A549 (cell line): ENCODE results near the gene ANKRD17.

Experiments
- CBX2 ChIP-seq: fragments of 200-600 bp; sonication (generic); IDR thresholded peaks from 2 replicates; pipeline ENCODE4 v1.6.1; 2016; ENCODE audit warnings: low read depth, mild to moderate bottlenecking, borderline replicate concordance
- CBX8 ChIP-seq: fragments of 200-600 bp; sonication (generic); IDR thresholded peaks from 2 replicates; pipeline ENCODE4 v1.6.1; 2016
- CTCF ChIP-seq: fragments of >200 bp; sonication (Bioruptor Twin); formaldehyde crosslinking; IDR thresholded peaks from 3 replicates; pipeline ENCODE4 v1.5.1; 2016
- ELK1 ChIP-seq: fragments of 150-350 bp; IDR thresholded peaks from 2 replicates; pipeline ENCODE4 v1.6.1; 2014; ENCODE audit warnings: low read depth, mild to moderate bottlenecking, low read length
- EP300 ChIP-seq, 2 experiments: fragments of >200 bp; sonication (Bioruptor Twin); formaldehyde crosslinking; IDR thresholded peaks; 2 replicates in 1 of 2; 3 replicates in 1 of 2; pipeline ENCODE4 v1.6.1; 2016 to 2017
- HMGXB4 ChIP-seq: fragments of 250-450 bp; sonication (Bioruptor Pico); IDR thresholded peaks from 2 replicates; pipeline ENCODE4 v1.5.0; 2021; ENCODE audit warnings: mild to moderate bottlenecking, moderate library complexity, borderline replicate concordance
- KDM1A ChIP-seq: fragments of 200-600 bp; sonication (generic); IDR thresholded peaks from 2 replicates; pipeline ENCODE4 v1.6.1; 2016; ENCODE audit warnings: low read depth, mild to moderate bottlenecking
- PBX3 ChIP-seq: IDR thresholded peaks from 2 replicates; pipeline ENCODE4 v1.6.1; 2012
- POLR2A ChIP-seq: IDR thresholded peaks from 2 replicates; pipeline ENCODE4 v1.6.1; 2012; ENCODE audit warnings: mild to moderate bottlenecking, low read length
- REST ChIP-seq: fragments of 200-600 bp; sonication (generic); IDR thresholded peaks from 2 replicates; pipeline ENCODE4 v1.6.1; 2016; ENCODE audit warnings: antibody characterized with exemption, mild to moderate bottlenecking, moderate library complexity
- SMC3 ChIP-seq: fragments of >200 bp; sonication (Bioruptor Twin); formaldehyde crosslinking; IDR thresholded peaks from 3 replicates; pipeline ENCODE4 v1.6.1; 2018; ENCODE audit warnings: inconsistent platforms
- TP53 ChIP-seq: fragments of 250-450 bp; sonication (Bioruptor Pico); IDR thresholded peaks from 2 replicates; pipeline ENCODE4 v1.5.0; 2021; ENCODE audit warnings: mild to moderate bottlenecking, moderate library complexity
- USF2 ChIP-seq: fragments of 450-650 bp; IDR thresholded peaks from 2 replicates; pipeline ENCODE4 v1.6.1; 2014; ENCODE audit warnings: antibody characterized with exemption
- ZSCAN20 ChIP-seq: fragments of 250-450 bp; sonication (Bioruptor Pico); IDR thresholded peaks from 2 replicates; pipeline ENCODE4 v1.8.0; 2022; ENCODE audit warnings: mild to moderate bottlenecking, moderate library complexity

- TF ChIP-seq POLR2A (no peak), SMC3 (no peak), EP300 (IDR thresholded peaks at IDR 0.05) (no peak), CTCF (no peak), USF2 (no peak), CBX8 (no peak), TP53 (no peak), HMGXB4 (CRISPR knock-in tag) (no peak), ELK1 (no peak), REST (no peak), KDM1A (no peak), CBX2 (no peak), ZSCAN20 (CRISPR knock-in tag) (no peak), PBX3 (no peak)
Observed at GRCh38 chr4:73189274-73189810, 69.3 kb downstream of the ANKRD17 start.
